ENCODE data around the gene BCL6.

BCL6 gene

DNA sequence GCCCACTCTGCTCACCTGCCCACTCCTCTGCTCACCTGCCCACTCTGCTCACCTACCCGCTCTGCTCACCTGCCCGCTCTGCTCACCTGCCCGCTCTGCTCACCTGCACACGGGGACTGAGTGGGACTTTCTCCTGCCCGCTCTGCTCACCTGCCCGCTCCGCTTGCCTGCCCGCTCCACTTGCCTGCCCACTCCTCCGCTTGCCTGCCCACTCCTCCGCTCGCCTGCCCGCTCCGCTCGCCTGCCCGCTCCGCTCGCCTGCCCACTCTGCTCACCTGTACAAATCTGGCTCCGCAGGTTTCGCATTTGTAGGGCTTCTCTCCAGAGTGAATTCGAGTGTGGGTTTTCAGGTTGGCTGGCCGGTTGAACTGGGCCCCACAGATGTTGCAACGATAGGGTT lies 20.0 kb downstream of the BCL6 start:
- Histone ChIP-seq H3K4me1 (ENCODE audit: insufficient read depth, low read length) (no peaks in the 10 kb centered on the region), H3K9ac (ENCODE audit: low read depth, low read length) (no peak overlapping the region), H3K9me3 (ENCODE audit: control insufficient read depth, insufficient read depth, low read length) (no peaks in the 10 kb centered on the region), H3K36me3 (ENCODE audit: insufficient read depth, low read length) (no peaks in the 10 kb centered on the region)

DNA sequence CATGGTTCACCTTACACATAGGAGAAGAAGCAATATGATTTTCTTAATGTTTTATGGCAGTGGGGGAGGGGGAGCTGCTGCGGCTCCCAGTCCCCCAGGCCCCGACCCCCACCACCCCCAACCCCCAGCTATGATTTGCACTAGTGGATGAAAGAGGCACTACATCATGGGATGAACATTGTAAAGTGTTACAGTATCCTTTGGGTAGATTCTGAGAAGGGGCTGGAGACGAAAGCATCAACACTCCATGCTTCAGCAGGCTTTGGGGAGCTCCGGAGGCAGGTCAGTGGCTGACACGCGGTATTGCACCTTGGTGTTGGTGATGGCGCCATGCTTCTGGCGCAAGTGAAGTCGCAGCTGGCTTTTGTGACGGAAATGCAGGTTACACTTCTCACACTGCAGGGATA lies 23.1 kb downstream of the BCL6 start:
- Histone ChIP-seq H3K9ac (ENCODE audit: low read depth, low read length) (no peak overlapping the region), H3K4me1 (ENCODE audit: insufficient read depth, low read length) (no peaks in the 10 kb centered on the region), H3K9me3 (ENCODE audit: control insufficient read depth, insufficient read depth, low read length) (no peaks in the 10 kb centered on the region), H3K36me3 (ENCODE audit: insufficient read depth, low read length) (no peaks in the 10 kb centered on the region)

DNA sequence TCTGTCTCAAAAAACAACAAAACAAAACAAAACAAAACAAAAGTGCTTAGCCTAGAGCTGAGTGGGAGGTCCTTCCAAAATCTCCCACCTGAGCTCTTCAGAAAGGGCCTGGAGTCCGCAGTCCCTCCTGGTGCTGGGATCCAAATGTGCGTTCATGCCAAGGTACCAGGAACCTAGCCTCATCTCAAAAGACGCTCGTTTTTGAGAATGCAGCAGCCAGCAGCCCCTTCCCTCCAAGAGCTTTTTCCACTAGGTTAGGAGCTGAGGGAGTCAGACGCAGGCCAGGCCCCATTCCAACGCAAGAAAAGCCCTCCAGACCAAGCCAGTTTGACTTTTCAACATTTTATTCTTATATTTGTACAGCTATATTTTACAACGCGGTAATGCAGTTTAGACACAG lies 24.2 kb downstream of the BCL6 start:
- H3K36me3 ChIP-seq (ENCODE audit: insufficient read depth, low read length) = no peaks in the 10 kb centered on the region

DNA sequence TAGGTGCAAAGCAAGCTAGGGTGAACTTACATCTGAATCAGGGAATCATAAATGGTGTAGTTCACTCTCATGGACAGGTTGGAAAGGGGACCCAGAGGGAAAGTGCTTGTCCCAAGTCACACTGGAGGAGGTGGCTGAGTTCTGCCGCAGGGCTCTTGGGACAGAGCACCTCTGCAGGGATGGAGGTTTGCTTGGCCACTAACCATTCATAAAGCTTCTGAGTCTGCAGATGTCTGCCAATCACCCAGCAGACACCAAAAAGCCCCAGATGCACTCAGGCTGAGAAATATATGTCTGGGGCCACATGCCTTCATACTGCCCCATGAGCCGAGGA lies 25.0 kb downstream of the BCL6 start:
- no peaks in the 10 kb centered on the region for H3K4me1 ChIP-seq (ENCODE audit: insufficient read depth, low read length)
- no peaks in the 10 kb centered on the region for H3K9me3 ChIP-seq (ENCODE audit: control insufficient read depth, insufficient read depth, low read length)
- no peaks in the 10 kb centered on the region for H3K36me3 ChIP-seq (ENCODE audit: insufficient read depth, low read length)
- H3K9ac ChIP-seq (ENCODE audit: low read depth, low read length) = no peak overlapping the region

More for the DNA sequence above, 24.2 kb downstream of the BCL6 start:
- H3K4me1 ChIP-seq (ENCODE audit: insufficient read depth, low read length) = no peaks in the 10 kb centered on the region
- H3K9ac ChIP-seq (ENCODE audit: low read depth, low read length) = no peak overlapping the region
- H3K9me3 ChIP-seq (ENCODE audit: control insufficient read depth, insufficient read depth, low read length) = no peaks in the 10 kb centered on the region

DNA sequence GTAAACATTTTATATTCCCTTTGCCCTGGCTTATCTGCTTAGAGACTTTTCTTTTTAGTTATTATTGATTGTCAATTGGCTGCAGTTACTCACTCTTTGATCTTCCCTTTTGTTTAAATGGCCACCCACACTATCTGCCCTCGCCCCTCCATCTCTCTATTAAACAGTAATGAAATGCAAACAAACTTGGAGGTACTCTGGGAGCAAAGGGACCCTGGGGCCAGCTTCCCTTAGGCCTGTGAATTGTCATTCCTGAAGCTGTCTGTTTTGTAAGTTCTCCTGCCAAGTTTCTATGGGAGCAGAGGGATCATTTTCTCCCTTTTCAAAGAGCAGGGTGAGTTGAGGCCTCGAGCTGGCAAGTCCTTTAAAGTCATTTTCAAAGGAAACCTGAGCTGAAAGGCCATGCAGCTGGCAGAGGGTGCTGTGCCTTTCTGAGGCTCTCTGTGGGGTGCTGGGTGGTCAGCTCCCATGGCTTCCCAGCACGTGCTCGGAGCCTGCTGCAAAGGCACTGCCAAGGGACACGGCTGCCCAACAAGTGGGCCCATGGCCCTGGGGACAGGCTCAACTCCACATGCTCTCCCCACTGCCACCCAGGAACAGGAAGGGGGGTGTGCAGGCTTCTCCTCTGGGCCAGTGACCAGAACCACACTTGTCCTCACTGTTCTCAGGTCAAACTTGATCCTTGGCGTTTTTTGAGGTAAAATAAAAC lies 25.5 kb downstream of the BCL6 start:
- H3K36me3 ChIP-seq (ENCODE audit: insufficient read depth, low read length) = no peaks in the 10 kb centered on the region
- no peak overlapping the region for H3K9ac ChIP-seq (ENCODE audit: low read depth, low read length)
- H3K9me3 ChIP-seq (ENCODE audit: control insufficient read depth, insufficient read depth, low read length) = no peaks in the 10 kb centered on the region
- no peaks in the 10 kb centered on the region for H3K4me1 ChIP-seq (ENCODE audit: insufficient read depth, low read length)

DNA sequence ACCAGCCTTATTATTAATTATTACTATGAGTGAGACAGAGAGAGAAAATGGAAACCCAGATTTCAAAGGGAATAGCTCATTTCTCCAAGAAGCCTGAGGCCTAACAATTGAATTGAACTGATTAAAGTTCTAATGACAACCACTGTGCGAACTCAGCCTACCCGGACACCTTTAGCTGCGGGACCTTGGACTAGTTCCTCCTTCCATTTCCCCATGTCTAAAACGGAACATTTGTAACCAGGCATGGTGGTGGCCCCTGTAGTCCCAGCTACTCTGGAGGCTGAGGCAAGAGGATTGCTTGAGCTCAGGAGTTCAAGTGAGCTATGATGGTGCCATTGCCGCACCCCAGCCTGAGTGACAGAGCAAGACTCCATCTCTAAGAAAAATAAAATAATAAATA lies 26.5 kb downstream of the BCL6 start:
- Histone ChIP-seq H3K36me3 (ENCODE audit: insufficient read depth, low read length) (no peaks in the 10 kb centered on the region), H3K9ac (ENCODE audit: low read depth, low read length) (no peak overlapping the region), H3K9me3 (ENCODE audit: control insufficient read depth, insufficient read depth, low read length) (no peaks in the 10 kb centered on the region), H3K4me1 (ENCODE audit: insufficient read depth, low read length) (no peaks in the 10 kb centered on the region)

DNA sequence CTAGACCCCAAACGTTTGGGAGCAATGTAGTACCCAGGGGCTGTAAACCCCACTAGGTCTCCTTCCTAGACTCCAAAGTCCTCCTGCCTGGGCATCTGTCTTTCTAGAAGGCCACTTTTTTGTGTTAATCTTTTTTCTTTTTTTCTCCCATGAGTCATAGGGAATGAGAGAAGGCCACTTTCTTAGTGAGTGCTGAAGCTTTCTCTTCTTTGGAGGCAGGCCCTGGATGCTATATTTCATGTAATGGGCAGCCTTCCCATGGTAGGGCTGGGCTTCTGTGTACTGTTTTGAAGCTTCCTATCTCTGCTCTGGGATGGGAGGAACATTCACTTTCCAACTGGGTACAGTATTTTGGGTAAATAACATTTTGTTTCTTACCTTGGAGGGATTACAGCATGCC lies 27.7 kb downstream of the BCL6 start:
- no peak overlapping the region for H3K9ac ChIP-seq (ENCODE audit: low read depth, low read length)
- no peaks in the 10 kb centered on the region for H3K36me3 ChIP-seq (ENCODE audit: insufficient read depth, low read length)
- H3K9me3 ChIP-seq (ENCODE audit: control insufficient read depth, insufficient read depth, low read length) = no peaks in the 10 kb centered on the region
- no peaks in the 10 kb centered on the region for H3K4me1 ChIP-seq (ENCODE audit: insufficient read depth, low read length)

DNA sequence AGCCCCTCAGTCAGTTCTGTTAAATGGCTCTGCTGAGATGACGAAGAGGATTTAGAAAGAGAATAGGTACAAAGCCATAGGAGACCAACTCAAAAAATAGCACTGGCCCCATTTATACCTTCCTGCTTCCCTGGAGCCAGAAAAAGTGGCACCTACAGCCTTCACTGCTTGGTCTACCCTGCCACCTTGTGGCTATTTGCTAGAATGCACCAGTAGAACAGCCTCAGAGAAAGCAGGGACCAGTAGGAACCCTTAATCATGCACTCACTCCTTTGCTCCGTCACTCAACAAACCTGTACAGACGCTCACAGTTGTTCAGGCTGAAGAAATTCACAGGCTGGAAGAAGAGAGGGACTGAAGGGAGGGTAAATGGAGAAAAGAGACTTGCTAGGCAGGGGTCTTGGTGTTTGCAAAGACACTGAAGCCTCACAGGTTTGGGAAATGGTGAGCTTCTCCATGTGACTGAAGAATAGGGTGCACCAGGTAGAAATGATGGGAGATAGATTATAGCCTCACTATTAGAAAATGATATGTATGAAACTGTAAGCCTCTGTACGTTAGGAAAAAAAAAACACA lies 30.8 kb downstream of the BCL6 start:
- H3K36me3 ChIP-seq (ENCODE audit: insufficient read depth, low read length) = no peaks in the 10 kb centered on the region
- no peak overlapping the region for H3K9ac ChIP-seq (ENCODE audit: low read depth, low read length)
- no peaks in the 10 kb centered on the region for H3K4me1 ChIP-seq (ENCODE audit: insufficient read depth, low read length)
- H3K9me3 ChIP-seq (ENCODE audit: control insufficient read depth, insufficient read depth, low read length) = no peaks in the 10 kb centered on the region

DNA sequence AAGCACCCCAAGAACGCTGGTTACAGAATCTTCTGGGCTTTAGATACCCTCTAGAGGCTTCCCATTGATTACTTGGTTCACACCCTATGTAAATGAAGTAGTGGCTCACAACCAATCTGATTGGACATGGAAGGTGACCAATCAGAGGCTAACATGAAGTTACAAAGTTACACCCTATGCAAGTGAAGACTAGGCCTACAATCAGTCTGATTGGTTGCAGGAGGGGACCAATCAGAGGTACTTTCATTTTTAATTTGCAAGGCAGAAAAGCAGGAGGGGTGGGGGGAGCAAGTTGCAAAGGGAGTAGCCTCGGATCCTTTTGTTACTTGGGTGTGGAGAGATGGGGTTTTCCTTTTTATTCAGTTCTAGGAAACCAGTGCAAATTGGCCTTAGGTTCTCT lies 31.8 kb downstream of the BCL6 start:
- H3K9me3 ChIP-seq (ENCODE audit: control insufficient read depth, insufficient read depth, low read length) = no peaks in the 10 kb centered on the region
- H3K4me1 ChIP-seq (ENCODE audit: insufficient read depth, low read length) = no peaks in the 10 kb centered on the region
- no peak overlapping the region for H3K9ac ChIP-seq (ENCODE audit: low read depth, low read length)
- no peaks in the 10 kb centered on the region for H3K36me3 ChIP-seq (ENCODE audit: insufficient read depth, low read length)

DNA sequence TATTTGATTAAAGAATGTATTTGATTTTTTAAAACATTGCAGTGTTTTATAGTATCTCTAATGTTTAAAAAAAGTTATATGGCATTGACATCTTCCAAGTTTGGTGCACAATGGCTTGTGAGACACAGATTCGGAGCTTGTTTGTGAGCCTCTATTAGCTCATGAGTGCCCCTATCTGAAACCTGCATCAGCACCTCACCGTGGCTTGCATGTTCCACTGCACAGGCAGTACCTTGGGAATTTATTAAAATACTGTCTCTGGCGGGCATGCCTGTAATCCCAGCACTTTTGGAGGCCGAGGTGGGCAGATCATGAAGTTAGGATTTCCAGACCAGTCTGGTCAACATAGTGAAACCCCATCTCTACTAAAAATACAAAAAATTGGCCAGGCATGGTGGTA lies 36.1 kb downstream of the BCL6 start:
- no peaks in the 10 kb centered on the region for H3K4me1 ChIP-seq (ENCODE audit: insufficient read depth, low read length)
- no peaks in the 10 kb centered on the region for H3K9me3 ChIP-seq (ENCODE audit: control insufficient read depth, insufficient read depth, low read length)
- no peak overlapping the region for H3K9ac ChIP-seq (ENCODE audit: low read depth, low read length)
- no peaks in the 10 kb centered on the region for H3K36me3 ChIP-seq (ENCODE audit: insufficient read depth, low read length)

DNA sequence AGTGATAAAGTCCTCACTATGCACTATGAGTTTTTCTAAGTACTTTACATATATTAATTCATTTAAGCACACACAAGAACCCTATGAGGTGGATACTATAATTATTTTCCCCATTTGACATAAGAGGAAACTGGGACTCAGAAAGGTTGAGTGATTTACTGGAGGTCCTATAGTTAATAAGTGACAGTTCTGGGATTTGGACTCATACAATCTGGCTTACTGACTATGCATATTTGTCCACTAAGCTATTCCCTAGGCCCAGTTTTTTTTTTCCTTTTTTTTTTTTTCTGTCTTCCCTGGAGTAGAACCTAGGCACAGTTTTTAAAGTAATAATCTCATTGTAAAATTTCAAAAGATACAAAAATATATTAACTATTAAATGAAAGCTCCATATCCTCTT lies 36.6 kb downstream of the BCL6 start:
- H3K9me3 ChIP-seq (ENCODE audit: control insufficient read depth, insufficient read depth, low read length) = no peaks in the 10 kb centered on the region
- no peaks in the 10 kb centered on the region for H3K36me3 ChIP-seq (ENCODE audit: insufficient read depth, low read length)
- no peak overlapping the region for H3K9ac ChIP-seq (ENCODE audit: low read depth, low read length)
- no peaks in the 10 kb centered on the region for H3K4me1 ChIP-seq (ENCODE audit: insufficient read depth, low read length)

DNA sequence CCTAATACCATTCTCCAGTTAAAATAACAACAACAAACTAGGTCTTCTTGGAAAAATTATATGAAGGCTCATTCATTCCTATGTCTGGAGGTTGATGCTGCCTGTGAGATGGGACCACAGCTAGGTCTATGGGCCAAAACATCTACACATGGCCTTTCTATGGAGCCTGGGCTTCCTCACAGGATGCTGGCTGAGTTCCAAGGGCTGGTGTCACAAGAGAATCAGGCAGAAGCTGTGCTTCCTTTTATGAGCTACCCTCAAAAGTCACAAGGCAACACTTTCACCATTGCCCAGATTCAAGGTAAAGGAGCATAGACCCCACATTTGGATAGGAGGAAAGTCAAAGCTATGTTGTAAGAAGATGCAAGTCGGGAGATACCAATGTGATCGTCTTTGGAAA lies 38.3 kb downstream of the BCL6 start:
- H3K36me3 ChIP-seq (ENCODE audit: insufficient read depth, low read length) = no peaks in the 10 kb centered on the region
- H3K9ac ChIP-seq (ENCODE audit: low read depth, low read length) = no peak overlapping the region
- H3K4me1 ChIP-seq (ENCODE audit: insufficient read depth, low read length) = no peaks in the 10 kb centered on the region
- H3K9me3 ChIP-seq (ENCODE audit: control insufficient read depth, insufficient read depth, low read length) = no peaks in the 10 kb centered on the region

DNA sequence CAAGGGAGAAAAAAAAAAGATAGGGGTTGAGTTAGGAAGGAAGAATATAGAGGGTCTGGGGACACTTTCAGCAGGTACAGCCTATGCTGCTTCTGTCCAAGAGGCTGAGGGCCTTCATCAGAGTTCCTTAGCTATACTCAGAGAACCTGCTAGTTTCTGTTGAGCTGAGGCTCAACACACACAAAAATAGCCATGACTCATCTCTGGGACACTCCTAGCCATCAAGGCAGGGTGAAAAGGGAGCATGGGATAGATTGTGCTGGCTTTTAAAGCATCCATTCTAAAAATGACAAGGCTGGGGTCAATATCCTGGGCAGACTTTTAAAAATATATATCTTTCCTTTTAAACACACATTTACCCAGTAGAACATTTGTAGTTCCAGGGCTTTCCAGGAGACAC lies 40.1 kb downstream of the BCL6 start:
- Histone ChIP-seq H3K9me3 (ENCODE audit: control insufficient read depth, insufficient read depth, low read length) (no peaks in the 10 kb centered on the region), H3K9ac (ENCODE audit: low read depth, low read length) (no peak overlapping the region), H3K36me3 (ENCODE audit: insufficient read depth, low read length) (no peaks in the 10 kb centered on the region), H3K4me1 (ENCODE audit: insufficient read depth, low read length) (no peaks in the 10 kb centered on the region)

DNA sequence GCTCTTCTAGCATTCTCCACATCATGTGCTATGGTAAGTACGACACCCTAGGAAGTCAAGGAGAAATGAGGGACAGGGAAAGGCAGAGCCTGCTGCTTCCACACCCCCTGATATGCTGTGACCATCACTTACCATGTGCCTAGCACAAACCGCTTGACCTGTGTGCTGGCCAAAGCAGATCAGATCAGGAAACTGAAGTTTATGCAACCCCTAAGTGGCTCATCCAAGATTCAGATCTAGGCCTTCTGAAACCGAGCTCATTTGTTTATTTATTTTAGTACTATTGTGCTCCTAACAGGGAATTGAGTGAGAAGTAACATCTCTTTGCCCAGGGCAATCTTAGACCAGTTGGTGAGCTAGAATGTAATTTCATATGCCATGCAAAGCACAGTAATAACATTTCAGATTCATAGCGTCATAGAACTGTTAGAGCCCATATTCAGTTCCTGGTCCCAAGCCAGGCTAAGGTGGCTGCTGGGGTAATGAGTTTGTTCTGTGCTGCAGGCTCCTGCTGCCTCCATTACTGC lies 42.7 kb downstream of the BCL6 start, which contains the start of gene RTP2:
TSS of gene RTP2 (minus strand) at position 51 of the 527 bp plus-strand sequence. CDS start 429 bp downstream, outside the sequence.
- H3K4me1 ChIP-seq (ENCODE audit: insufficient read depth, low read length) = no peaks in the 10 kb centered on the region
- no peak within 1 kb of the TSS for H3K9ac ChIP-seq (ENCODE audit: low read depth, low read length)
- H3K36me3 ChIP-seq (ENCODE audit: insufficient read depth, low read length) = no peaks in the 10 kb centered on the region
- no peaks in the 10 kb centered on the region for H3K9me3 ChIP-seq (ENCODE audit: control insufficient read depth, insufficient read depth, low read length)

DNA sequence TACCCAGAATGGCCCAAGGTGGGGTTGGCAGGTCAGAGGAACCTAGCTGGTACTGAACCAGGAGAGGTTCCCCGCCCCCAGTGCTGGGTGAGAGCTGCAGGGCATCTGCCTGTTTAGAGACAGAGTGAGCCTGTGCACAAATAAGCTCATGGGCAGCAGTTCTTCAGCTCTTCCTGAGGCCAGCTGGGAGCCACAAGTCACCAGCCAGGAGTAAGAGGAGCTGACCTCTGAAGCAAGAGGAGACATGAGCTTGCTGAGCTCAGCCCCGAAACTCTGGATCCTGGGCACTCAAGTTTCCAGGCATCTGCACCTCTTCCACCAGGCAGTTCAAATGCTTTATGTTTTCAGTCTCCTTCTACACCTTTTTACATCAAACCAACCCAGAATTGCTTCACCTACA lies 45.0 kb downstream of the BCL6 start:
- H3K9ac ChIP-seq (ENCODE audit: low read depth, low read length) = no peak overlapping the region
- H3K9me3 ChIP-seq (ENCODE audit: control insufficient read depth, insufficient read depth, low read length) = no peaks in the 10 kb centered on the region
- no peaks in the 10 kb centered on the region for H3K4me1 ChIP-seq (ENCODE audit: insufficient read depth, low read length)
- no peaks in the 10 kb centered on the region for H3K36me3 ChIP-seq (ENCODE audit: insufficient read depth, low read length)
